ENCODE results near the gene MRPL55.

DNA sequence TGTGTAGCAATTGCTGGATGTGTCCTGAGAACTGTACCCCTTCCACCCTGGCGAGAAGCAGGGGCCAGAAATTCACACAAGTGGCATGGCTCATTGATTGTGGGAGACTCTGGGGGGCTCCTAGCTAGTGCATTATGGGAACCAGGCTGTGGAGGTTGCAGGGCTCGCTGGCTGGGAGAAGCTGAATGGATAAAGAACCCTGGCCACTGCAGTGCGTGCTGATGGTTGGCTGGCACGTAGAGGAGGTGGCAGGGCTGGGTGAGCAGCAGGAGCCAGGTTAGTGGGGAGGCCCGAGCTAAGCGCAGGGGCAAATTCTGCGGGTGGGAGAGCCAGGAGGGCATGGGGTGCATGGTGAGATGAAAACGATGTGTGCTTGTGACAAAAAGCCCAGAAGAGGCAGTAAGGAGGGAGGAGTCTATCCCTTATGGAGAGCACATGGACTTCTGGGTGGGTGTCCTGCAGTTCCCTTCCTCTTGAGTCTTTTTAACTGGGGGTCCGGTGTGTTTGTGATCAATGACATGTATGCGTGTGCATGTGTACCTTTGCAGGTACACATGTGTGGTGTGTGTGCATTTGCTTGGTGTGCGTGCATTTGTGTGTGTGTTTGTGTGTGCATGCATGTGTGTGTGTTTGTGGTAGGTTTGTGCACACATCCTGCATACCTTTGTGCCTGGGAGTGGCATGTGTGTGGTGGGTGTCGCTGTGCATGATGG is 34.5 kb upstream of the MRPL55 start:
- no peak for TF ChIP-seq EP300 (IDR thresholded peaks at IDR 0.05; ENCODE audit: borderline replicate concordance)
- no peak for TF ChIP-seq RAD21 (IDR thresholded peaks at IDR 0.05; ENCODE audit: low read depth)
- TF ChIP-seq FOXM1 (IDR thresholded peaks at IDR 0.05; ENCODE audit: borderline replicate concordance, low read depth) = no peak
- no peak for TF ChIP-seq TAF1 (IDR thresholded peaks at IDR 0.05; ENCODE audit: low read depth)
- no peak for TF ChIP-seq ZBTB7A (IDR thresholded peaks at IDR 0.05; ENCODE audit: low read depth)
- TF ChIP-seq, protein P1, sequence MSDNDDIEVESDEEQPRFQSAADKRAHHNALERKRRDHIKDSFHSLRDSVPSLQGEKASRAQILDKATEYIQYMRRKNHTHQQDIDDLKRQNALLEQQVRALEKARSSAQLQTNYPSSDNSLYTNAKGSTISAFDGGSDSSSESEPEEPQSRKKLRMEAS (IDR thresholded peaks at IDR 0.05) = no peak
- TF ChIP-seq TCF12 (IDR thresholded peaks at IDR 0.05; ENCODE audit: low read depth) = no peak
- no peak for TF ChIP-seq CEBPB (IDR thresholded peaks at IDR 0.05)
- no peak for TF ChIP-seq CREB1 (IDR thresholded peaks at IDR 0.05; ENCODE audit: low read depth)
- TF ChIP-seq, protein P2, sequence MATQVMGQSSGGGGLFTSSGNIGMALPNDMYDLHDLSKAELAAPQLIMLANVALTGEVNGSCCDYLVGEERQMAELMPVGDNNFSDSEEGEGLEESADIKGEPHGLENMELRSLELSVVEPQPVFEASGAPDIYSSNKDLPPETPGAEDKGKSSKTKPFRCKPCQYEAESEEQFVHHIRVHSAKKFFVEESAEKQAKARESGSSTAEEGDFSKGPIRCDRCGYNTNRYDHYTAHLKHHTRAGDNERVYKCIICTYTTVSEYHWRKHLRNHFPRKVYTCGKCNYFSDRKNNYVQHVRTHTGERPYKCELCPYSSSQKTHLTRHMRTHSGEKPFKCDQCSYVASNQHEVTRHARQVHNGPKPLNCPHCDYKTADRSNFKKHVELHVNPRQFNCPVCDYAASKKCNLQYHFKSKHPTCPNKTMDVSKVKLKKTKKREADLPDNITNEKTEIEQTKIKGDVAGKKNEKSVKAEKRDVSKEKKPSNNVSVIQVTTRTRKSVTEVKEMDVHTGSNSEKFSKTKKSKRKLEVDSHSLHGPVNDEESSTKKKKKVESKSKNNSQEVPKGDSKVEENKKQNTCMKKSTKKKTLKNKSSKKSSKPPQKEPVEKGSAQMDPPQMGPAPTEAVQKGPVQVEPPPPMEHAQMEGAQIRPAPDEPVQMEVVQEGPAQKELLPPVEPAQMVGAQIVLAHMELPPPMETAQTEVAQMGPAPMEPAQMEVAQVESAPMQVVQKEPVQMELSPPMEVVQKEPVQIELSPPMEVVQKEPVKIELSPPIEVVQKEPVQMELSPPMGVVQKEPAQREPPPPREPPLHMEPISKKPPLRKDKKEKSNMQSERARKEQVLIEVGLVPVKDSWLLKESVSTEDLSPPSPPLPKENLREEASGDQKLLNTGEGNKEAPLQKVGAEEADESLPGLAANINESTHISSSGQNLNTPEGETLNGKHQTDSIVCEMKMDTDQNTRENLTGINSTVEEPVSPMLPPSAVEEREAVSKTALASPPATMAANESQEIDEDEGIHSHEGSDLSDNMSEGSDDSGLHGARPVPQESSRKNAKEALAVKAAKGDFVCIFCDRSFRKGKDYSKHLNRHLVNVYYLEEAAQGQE (IDR thresholded peaks at IDR 0.05; ENCODE audit: low read depth) = no peak
- no peak for TF ChIP-seq EGR1 (IDR thresholded peaks at IDR 0.05)
- TF ChIP-seq YY1 (IDR thresholded peaks at IDR 0.05; ENCODE audit: low read depth) = no peak
- TF ChIP-seq TEAD4 (IDR thresholded peaks at IDR 0.05) = no peak
